PC-9 (cell line): ENCODE data around the gene DRD2. TPM values are rescaled to one million over a fixed set of nuclear protein-coding genes. Genes with fewer than 3 reads are reported as not detected.

Experiments used
- BruUV-seq: library from RNA; stranded (reverse); fragments of 400-500 nt; replicated peaks from 2 replicates; lab custom pipeline; 2021; lab: Mats Ljungman, UMichigan
- CTCF ChIA-PET: fragments of 300-600 bp; sonication (Branson Sonifier 250); formaldehyde crosslinking; loops from one replicate; lab custom pipeline; 2022; ENCODE audit warnings: antibody characterized with exemption; lab: Charles Lee
- POLR2A ChIA-PET: fragments of 300-600 bp; sonication (Branson Sonifier 250); formaldehyde crosslinking; loops from one replicate; lab custom pipeline; 2022; ENCODE audit warnings: antibody characterized with exemption; ENCODE audit not compliant: unreplicated experiment; lab: Charles Lee
- DNase-seq, 2 experiments: peaks; one replicate each; pipeline versions ENCODE4 v3.0.0 to v3.0.0-alpha.2; 2015 to 2022; ENCODE audit warnings: mixed read lengths in 1 of 2
- H2AFZ ChIP-seq: fragments of 200-600 bp; sonication (generic); 2 replicates; pipeline ENCODE4 v1.8.1; 2017; ENCODE audit warnings: antibody characterized with exemption
- H3F3A ChIP-seq: fragments of 200-600 bp; sonication (generic); 2 replicates; pipeline ENCODE4 v1.8.1; 2017; ENCODE audit warnings: antibody characterized with exemption, mild to moderate bottlenecking, low read depth; ENCODE audit not compliant: insufficient read depth
- H3K27ac ChIP-seq: fragments of 200-600 bp; sonication (generic); 2 replicates; pipeline ENCODE4 v1.6.1; 2016; ENCODE audit warnings: mixed run types
- H3K27me3 ChIP-seq: fragments of 200-600 bp; sonication (generic); 2 replicates; pipeline ENCODE4 v1.6.1; 2016; ENCODE audit warnings: low read depth, mixed run types; ENCODE audit not compliant: insufficient read depth
- H3K36me3 ChIP-seq: fragments of 200-600 bp; sonication (generic); 2 replicates; pipeline ENCODE4 v1.6.1; 2016; ENCODE audit warnings: low read depth, mixed run types
- H3K4me1 ChIP-seq: fragments of 200-600 bp; sonication (generic); replicated peaks from 2 replicates; pipeline ENCODE4 v1.6.1; 2016; ENCODE audit warnings: mixed run types; ENCODE audit not compliant: insufficient read depth
- H3K4me2 ChIP-seq: fragments of 200-600 bp; sonication (generic); 2 replicates; pipeline ENCODE4 v1.6.1; 2017; ENCODE audit warnings: mixed run types
- H3K4me3 ChIP-seq: fragments of 200-600 bp; sonication (generic); 2 replicates; pipeline ENCODE4 v1.6.1; 2016; ENCODE audit warnings: mixed run types
- H3K79me2 ChIP-seq: fragments of 200-600 bp; sonication (generic); 2 replicates; pipeline ENCODE4 v1.6.1; 2017; ENCODE audit warnings: low read depth, mixed run types
- H3K9me2 ChIP-seq: fragments of 200-600 bp; sonication (generic); 2 replicates; pipeline ENCODE4 v1.8.1; 2017; ENCODE audit warnings: mild to moderate bottlenecking; ENCODE audit not compliant: insufficient read depth
- H3K9me3 ChIP-seq: fragments of 200-600 bp; sonication (generic); 2 replicates; pipeline ENCODE4 v1.8.1; 2016; ENCODE audit warnings: low read depth; ENCODE audit not compliant: insufficient read depth
- H4K20me1 ChIP-seq: fragments of 200-600 bp; sonication (generic); 2 replicates; pipeline ENCODE4 v1.8.1; 2017; ENCODE audit not compliant: insufficient read depth
- EZH2 ChIP-seq: fragments of 200-600 bp; sonication (generic); IDR thresholded peaks from 2 replicates; pipeline ENCODE4 v1.8.0; 2017; ENCODE audit warnings: antibody characterized with exemption, low read depth
- intact Hi-C: fragments of 100-400 bp; cut with micrococcal nuclease; formaldehyde crosslinking; loops from one replicate; pipeline ENCODE4 v1.10.0; 2022; ENCODE audit not compliant: unreplicated experiment
- total RNA-seq: library from RNA; stranded (reverse); gene quantifications from 2 replicates; pipeline ENCODE4 v1.2.3, GENCODE V29; 2021
- TF ChIP-seq, protein P1 (sequence below): fragments of 200-600 bp; sonication (generic); conservative IDR thresholded peaks from 2 replicates; pipeline ENCODE4 v1.6.1; 2017; ENCODE audit warnings: mixed run types, antibody characterized with exemption, mild to moderate bottlenecking, moderate library complexity

DRD2 gene
- total RNA-seq, 1 experiment from 2014 or later: not detected

DNA sequence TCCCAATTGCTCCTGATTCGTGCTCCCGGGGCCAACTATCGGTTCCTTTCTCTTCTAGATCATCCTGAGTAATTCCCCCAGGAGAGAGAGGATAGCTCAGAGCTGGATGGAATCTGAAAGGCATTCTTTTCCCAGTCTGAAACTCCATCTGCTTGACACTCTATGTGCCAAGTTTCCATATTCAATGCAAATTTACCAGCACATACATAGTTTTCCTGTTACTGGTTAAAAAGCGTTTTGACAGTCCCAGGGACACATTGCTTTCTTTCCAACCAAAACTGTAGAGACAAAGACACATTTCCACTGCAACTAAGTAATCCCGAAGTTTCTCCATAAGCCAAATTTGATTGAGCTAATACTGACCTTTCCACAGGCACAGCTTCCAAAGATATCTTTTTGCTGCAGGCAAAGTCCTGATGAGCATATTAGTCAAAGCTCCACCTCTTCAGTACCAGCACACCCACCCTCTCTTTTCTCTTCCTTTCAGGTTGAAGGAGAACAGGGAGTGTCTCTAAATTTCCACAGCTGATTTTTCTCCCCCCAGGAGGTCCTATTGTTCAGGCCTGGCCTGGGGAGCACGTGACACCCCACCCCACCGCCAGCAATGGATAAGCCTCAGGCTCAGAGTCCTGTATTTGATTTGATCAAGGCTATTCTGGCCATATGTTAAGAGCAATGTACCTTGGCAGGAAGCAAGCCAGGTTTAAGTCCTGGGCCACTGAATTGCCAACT is 97.4 kb downstream of the DRD2 start:
- no peak overlapping the region for H3K4me2 ChIP-seq
- H4K20me1 ChIP-seq: no peaks in the 10 kb centered on the region
- CTCF ChIA-PET: no interaction called here

GRCh38 chr11:113376156-113376555 is 99.0 kb downstream of the DRD2 start:
- no peaks in the 10 kb centered on the region for H3F3A ChIP-seq
- H3K4me3 ChIP-seq: no peak overlapping the region
- no TSS peak for BruUV-seq
- intact Hi-C loops: no loop called here
- no peaks in the 10 kb centered on the region for H3K79me2 ChIP-seq
- no peaks in the 10 kb centered on the region for H3K9me3 ChIP-seq
- no peak overlapping the region for H3K27ac ChIP-seq
- TF ChIP-seq, protein P1, sequence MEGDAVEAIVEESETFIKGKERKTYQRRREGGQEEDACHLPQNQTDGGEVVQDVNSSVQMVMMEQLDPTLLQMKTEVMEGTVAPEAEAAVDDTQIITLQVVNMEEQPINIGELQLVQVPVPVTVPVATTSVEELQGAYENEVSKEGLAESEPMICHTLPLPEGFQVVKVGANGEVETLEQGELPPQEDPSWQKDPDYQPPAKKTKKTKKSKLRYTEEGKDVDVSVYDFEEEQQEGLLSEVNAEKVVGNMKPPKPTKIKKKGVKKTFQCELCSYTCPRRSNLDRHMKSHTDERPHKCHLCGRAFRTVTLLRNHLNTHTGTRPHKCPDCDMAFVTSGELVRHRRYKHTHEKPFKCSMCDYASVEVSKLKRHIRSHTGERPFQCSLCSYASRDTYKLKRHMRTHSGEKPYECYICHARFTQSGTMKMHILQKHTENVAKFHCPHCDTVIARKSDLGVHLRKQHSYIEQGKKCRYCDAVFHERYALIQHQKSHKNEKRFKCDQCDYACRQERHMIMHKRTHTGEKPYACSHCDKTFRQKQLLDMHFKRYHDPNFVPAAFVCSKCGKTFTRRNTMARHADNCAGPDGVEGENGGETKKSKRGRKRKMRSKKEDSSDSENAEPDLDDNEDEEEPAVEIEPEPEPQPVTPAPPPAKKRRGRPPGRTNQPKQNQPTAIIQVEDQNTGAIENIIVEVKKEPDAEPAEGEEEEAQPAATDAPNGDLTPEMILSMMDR: no peak
- no peak for TF ChIP-seq EZH2
- POLR2A ChIA-PET: no interaction called here
- H3K4me1 ChIP-seq: no peaks in the 10 kb centered on the region
- no peaks in the 10 kb centered on the region for H4K20me1 ChIP-seq
- DNase-seq: no peak
- H3K9me2 ChIP-seq: no peaks in the 10 kb centered on the region
- H3K4me2 ChIP-seq: no peak overlapping the region
- CTCF ChIA-PET: no interaction called here
- no peaks in the 10 kb centered on the region for H3K36me3 ChIP-seq
- H3K27me3 ChIP-seq: no peaks in the 10 kb centered on the region
- no peak overlapping the region for H2AFZ ChIP-seq

More for the DNA sequence above, 97.4 kb downstream of the DRD2 start:
- no peaks in the 10 kb centered on the region for H3K27me3 ChIP-seq
- DNase-seq: no peak
- H3K27ac ChIP-seq: no peak overlapping the region
- no TSS peak for BruUV-seq
- no peaks in the 10 kb centered on the region for H3K36me3 ChIP-seq
- H3K4me1 ChIP-seq: no peaks in the 10 kb centered on the region
- TF ChIP-seq EZH2: no peak
- TF ChIP-seq, protein P1: no peak
- no peaks in the 10 kb centered on the region for H3K79me2 ChIP-seq
- POLR2A ChIA-PET: no interaction called here
- no peak overlapping the region for H2AFZ ChIP-seq
- H3K9me3 ChIP-seq: no peaks in the 10 kb centered on the region
- intact Hi-C loops: no loop called here
- no peaks in the 10 kb centered on the region for H3K9me2 ChIP-seq
- no peaks in the 10 kb centered on the region for H3F3A ChIP-seq
- H3K4me3 ChIP-seq: no peak overlapping the region

- ChIA-PET CTCF (no interaction called here), POLR2A (no interaction called here)
- Histone ChIP-seq H3K27ac (no peak overlapping the region), H3K4me3 (no peak overlapping the region), H3K36me3 (no peaks in the 10 kb centered on the region), H3K4me2 (no peak overlapping the region), H3K79me2 (no peaks in the 10 kb centered on the region), H2AFZ (no peak overlapping the region), H3F3A (no peaks in the 10 kb centered on the region), H3K9me3 (no peaks in the 10 kb centered on the region), H4K20me1 (no peaks in the 10 kb centered on the region), H3K27me3 (no peaks in the 10 kb centered on the region), H3K9me2 (no peaks in the 10 kb centered on the region), H3K4me1 (no peaks in the 10 kb centered on the region)
- no TSS peak for BruUV-seq
- intact Hi-C loops: no loop called here
- TF ChIP-seq, protein P1: no peak
- TF ChIP-seq EZH2: no peak
- DNase-seq: no peak
Observed at GRCh38 chr11:113375402-113375801, 99.8 kb downstream of the DRD2 start.
